ENCODE measurements around the gene ZNF644. TPM values are rescaled to one million over a fixed set of nuclear protein-coding genes. Genes with fewer than 3 reads are reported as not detected.

Gene ZNF644
- total RNA-seq, 1 donor from 2014 or later, result 75.2 TPM

DNA sequence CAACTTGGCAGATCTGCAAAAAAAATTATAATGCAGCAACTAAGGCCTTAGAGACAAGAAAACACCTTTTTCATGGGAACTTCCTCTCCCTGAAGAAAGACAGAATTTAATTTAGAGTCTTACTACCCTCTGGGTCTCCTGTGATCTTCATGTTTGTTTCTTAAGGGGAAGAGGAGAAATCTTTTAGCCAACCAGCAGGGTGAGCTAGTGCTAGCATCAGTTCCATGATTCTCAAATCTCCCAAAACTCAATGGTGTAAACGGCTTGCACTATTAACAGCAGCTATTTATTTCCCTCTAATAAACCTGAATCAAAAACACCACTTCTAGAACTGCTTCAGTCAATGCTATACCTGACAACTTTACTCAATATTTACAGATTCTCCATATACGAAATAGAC lies 3.8 kb downstream of the ZNF644 start:
- no peaks in the 10 kb centered on the region for H3K27me3 Mint-ChIP-seq
- no peaks in the 10 kb centered on the region for H3K9me3 Mint-ChIP-seq
- H3K36me3 Mint-ChIP-seq, result peaks cover 25% of the 10 kb centered on the region
- H3K4me3 Mint-ChIP-seq, result peak overlapping the region; percentile 58
- peaks cover 41% of the 10 kb centered on the region for H3K4me1 Mint-ChIP-seq (ENCODE audit: unreplicated experiment)
- H3K27ac Mint-ChIP-seq, result peak overlapping the region; percentile 25
- DNase-seq (ENCODE audit: extremely low spot score, unreplicated experiment), result no peak
- TF ChIP-seq, protein P1, sequence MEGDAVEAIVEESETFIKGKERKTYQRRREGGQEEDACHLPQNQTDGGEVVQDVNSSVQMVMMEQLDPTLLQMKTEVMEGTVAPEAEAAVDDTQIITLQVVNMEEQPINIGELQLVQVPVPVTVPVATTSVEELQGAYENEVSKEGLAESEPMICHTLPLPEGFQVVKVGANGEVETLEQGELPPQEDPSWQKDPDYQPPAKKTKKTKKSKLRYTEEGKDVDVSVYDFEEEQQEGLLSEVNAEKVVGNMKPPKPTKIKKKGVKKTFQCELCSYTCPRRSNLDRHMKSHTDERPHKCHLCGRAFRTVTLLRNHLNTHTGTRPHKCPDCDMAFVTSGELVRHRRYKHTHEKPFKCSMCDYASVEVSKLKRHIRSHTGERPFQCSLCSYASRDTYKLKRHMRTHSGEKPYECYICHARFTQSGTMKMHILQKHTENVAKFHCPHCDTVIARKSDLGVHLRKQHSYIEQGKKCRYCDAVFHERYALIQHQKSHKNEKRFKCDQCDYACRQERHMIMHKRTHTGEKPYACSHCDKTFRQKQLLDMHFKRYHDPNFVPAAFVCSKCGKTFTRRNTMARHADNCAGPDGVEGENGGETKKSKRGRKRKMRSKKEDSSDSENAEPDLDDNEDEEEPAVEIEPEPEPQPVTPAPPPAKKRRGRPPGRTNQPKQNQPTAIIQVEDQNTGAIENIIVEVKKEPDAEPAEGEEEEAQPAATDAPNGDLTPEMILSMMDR (conservative IDR thresholded peaks at IDR 0.05), result peak; percentile 60

DNA sequence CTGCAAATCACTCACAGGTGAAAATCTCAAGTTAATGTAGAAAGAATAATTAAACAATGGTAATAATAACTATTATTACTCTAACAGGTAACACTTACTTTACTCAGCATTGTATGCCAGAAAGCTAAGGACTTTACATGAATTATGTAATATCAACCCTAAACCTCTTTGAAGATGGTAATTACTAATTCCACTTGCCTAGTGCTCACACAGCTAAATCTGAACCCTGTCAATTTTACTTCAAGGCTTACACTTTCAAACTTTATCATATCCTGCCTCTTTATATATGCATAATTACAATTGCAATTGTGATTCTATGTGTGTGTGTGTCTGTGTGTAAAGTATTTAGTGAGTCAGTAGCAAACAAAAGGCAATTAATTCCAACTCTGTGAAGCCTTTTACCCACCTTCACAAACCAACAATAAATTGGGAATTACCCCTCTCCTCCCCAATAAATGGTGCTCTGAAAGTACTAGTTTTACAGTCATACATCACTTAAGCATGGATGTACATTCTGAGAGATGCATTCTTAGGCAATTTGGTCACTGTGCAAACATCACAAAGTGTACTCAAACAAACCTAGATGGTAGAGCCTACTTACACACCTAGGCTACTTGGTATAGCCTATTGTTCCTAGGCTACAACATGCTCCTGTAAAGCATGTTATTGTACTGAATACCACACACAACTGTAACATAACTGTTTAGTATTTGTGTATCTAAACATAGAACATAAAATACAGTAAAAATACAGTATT lies 5.9 kb downstream of the ZNF644 start:
- DNase-seq (ENCODE audit: extremely low spot score, unreplicated experiment), result no peak
- Mint-ChIP-seq H3K27ac (peak overlapping the region; percentile 16), H3K4me1 (ENCODE audit: unreplicated experiment) (peaks cover 44% of the 10 kb centered on the region), H3K4me3 (no peak overlapping the region), H3K9me3 (no peaks in the 10 kb centered on the region), H3K36me3 (peaks cover 34% of the 10 kb centered on the region), H3K27me3 (no peaks in the 10 kb centered on the region)
- TF ChIP-seq, protein P1 (conservative IDR thresholded peaks at IDR 0.05), result no peak

DNA sequence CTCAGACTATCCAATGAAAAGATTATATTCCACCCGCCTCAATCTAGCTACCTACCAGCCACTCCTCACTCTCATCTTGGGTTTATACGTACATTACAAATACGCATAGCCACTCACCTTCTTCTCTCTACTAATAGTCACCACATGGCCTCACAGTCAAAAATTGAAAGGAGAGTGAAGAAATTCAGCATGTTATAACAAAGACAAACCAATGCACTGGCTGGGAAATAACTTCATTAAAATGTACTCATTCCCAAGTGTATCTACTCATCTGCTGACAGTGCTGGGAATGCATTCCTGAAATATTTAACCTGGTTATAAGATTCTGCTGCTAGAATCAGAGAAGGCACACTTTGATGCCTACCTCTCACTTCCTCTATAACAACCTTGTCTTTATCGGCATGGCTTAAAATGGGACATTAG lies 6.5 kb downstream of the ZNF644 start:
- no peak for DNase-seq (ENCODE audit: extremely low spot score, unreplicated experiment)
- H3K27me3 Mint-ChIP-seq, result no peaks in the 10 kb centered on the region
- TF ChIP-seq, protein P1 (conservative IDR thresholded peaks at IDR 0.05), result no peak
- H3K4me3 Mint-ChIP-seq, result no peak overlapping the region
- peaks cover 38% of the 10 kb centered on the region for H3K4me1 Mint-ChIP-seq (ENCODE audit: unreplicated experiment)
- no peaks in the 10 kb centered on the region for H3K9me3 Mint-ChIP-seq
- H3K27ac Mint-ChIP-seq, result no peak overlapping the region
- H3K36me3 Mint-ChIP-seq, result peaks cover 36% of the 10 kb centered on the region

DNA sequence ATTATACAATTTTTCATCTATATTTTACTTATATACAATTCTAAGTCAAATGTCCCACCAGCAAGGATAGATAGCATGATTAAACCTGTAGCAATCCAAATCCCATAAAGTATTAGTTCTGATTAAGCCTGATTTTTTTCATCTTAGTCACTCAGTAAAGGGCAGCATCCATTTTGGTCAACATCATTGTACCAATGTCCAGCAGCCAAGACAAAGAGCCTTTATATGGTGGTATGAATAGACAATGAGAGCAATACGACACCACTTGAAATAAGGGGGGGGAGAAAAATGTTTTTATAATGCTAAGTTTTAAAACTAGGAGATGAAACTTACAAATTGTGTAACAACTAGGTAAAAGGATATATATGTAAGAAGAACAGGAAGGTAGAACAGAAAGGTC lies 7.4 kb downstream of the ZNF644 start:
- H3K9me3 Mint-ChIP-seq, result no peaks in the 10 kb centered on the region
- DNase-seq (ENCODE audit: extremely low spot score, unreplicated experiment), result no peak
- H3K4me3 Mint-ChIP-seq, result no peak overlapping the region
- no peaks in the 10 kb centered on the region for H3K27me3 Mint-ChIP-seq
- no peak overlapping the region for H3K27ac Mint-ChIP-seq
- H3K4me1 Mint-ChIP-seq (ENCODE audit: unreplicated experiment), result peaks cover 32% of the 10 kb centered on the region
- H3K36me3 Mint-ChIP-seq, result peaks cover 43% of the 10 kb centered on the region
- TF ChIP-seq, protein P1 (conservative IDR thresholded peaks at IDR 0.05), result no peak

DNA sequence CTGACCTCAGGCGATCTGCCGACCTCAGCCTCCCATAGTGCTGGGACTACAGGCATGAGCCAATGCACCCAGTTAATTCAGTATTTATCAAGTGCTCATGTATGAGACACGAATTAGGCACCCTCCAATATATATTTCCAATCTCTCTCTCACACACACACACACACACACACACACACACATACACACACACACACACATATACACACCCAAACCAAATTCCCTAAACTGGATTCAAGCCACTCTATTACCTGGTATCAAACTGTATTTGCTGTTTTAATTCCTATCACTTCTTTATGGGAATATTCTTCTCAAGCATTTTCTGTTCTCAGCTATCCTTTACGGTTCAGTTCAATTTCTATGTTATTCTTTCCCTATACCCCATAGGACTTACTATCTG lies 8.5 kb downstream of the ZNF644 start:
- Mint-ChIP-seq H3K4me3 (no peak overlapping the region), H3K36me3 (peaks cover 41% of the 10 kb centered on the region), H3K27ac (no peak overlapping the region), H3K4me1 (ENCODE audit: unreplicated experiment) (peaks cover 23% of the 10 kb centered on the region), H3K27me3 (no peaks in the 10 kb centered on the region), H3K9me3 (no peaks in the 10 kb centered on the region)
- TF ChIP-seq, protein P1 (conservative IDR thresholded peaks at IDR 0.05), result no peak
- no peak for DNase-seq (ENCODE audit: extremely low spot score, unreplicated experiment)
